Thymus (tissue), 11 donors: Measurements from ENCODE around the gene FBXL4. TPM values are rescaled to one million over a fixed set of nuclear protein-coding genes. Genes with fewer than 3 reads are reported as not detected.

Experiments
- DNase-seq, 9 donors: peaks; one replicate each; pipeline ENCODE4 v3.0.0-alpha.2; 2013; ENCODE audit warnings: low spot score in 9 of 9, low read depth in 6 of 9, missing footprints in 1 of 9
- H3K27ac ChIP-seq, 2 donors: one replicate each; pipeline ENCODE4 v1.5.1; 2013; ENCODE audit warnings: control low read depth in 1 of 2, low read depth in 1 of 2, low read length in 1 of 2, mild to moderate bottlenecking in 1 of 2, moderate library complexity in 1 of 2
- H3K27me3 ChIP-seq, 2 donors: one replicate each; pipeline ENCODE4 v1.5.1; 2013; ENCODE audit warnings: low read length in 1 of 2; ENCODE audit not compliant: control insufficient read depth in 2 of 2, insufficient read depth in 1 of 2
- H3K36me3 ChIP-seq, 2 donors: one replicate each; pipeline ENCODE4 v1.5.1; 2013; ENCODE audit warnings: low read length in 1 of 2, mild to moderate bottlenecking in 1 of 2, moderate library complexity in 1 of 2; ENCODE audit not compliant: control insufficient read depth in 2 of 2, insufficient read depth in 2 of 2
- H3K4me1 ChIP-seq, 2 donors: one replicate each; pipeline ENCODE4 v1.5.1; 2013; ENCODE audit warnings: low read length in 2 of 2; ENCODE audit not compliant: control insufficient read depth in 2 of 2, insufficient read depth in 2 of 2
- H3K4me3 ChIP-seq, 2 donors: one replicate each; pipeline ENCODE4 v1.5.1; 2013; ENCODE audit warnings: low read length in 2 of 2, control low read depth in 1 of 2, mild to moderate bottlenecking in 1 of 2
- H3K9me3 ChIP-seq, 2 donors: one replicate each; pipeline ENCODE4 v1.5.1; 2013; ENCODE audit warnings: low read length in 1 of 2, mild to moderate bottlenecking in 1 of 2; ENCODE audit not compliant: control insufficient read depth in 2 of 2, insufficient read depth in 1 of 2
- WGBS: extraction: QIAGEN DNeasy Blood & Tissue Kit; methylation state at CpG from one replicate; pipeline ENCODE4 v1.1.7; 2013; 5-methylcytosine and 5-hydroxymethylcytosine counted together
- polyA plus RNA-seq: library from polyadenylated mRNA; stranded (reverse); fragments of 200-250 nt; gene quantifications from one replicate; pipeline ENCODE4 v1.2.3, GENCODE V29; 2013
- total RNA-seq: library from RNA; stranded (reverse); fragments of 120-200 nt; gene quantifications from one replicate; pipeline ENCODE4 v1.2.4, GENCODE V29; 2013
- donor health status: healthy.

FBXL4 gene
- total and polyA plus RNA-seq, 2 donors = 10.7 to 13.5 TPM

GRCh38 chr6:98846021-98846380 is 101.7 kb downstream of the FBXL4 start:
- DNase-seq = no peak
- peaks cover 72 to 96% of the 10 kb centered on the region in 2 donors for H3K27me3 ChIP-seq
- no peak overlapping the region for H3K4me3 ChIP-seq
- H3K9me3 ChIP-seq = peaks cover 1 to 11% of the 10 kb centered on the region in 2 donors
- no peaks in the 10 kb centered on the region for H3K36me3 ChIP-seq
- H3K4me1 ChIP-seq = peaks cover 3 to 11% of the 10 kb centered on the region in 2 donors
- 58% methylated on average over 3 of the region's 3 CpGs for WGBS
- no peak overlapping the region for H3K27ac ChIP-seq

GRCh38 chr6:98845211-98846020 is 102.3 kb downstream of the FBXL4 start:
- Histone ChIP-seq H3K27ac (no peak overlapping the region), H3K27me3 (peaks cover 75 to 100% of the 10 kb centered on the region in 2 donors), H3K4me3 (peak overlapping the region in 1 of 2 donors; percentile 14), H3K36me3 (no peaks in the 10 kb centered on the region), H3K4me1 (peaks cover 3 to 11% of the 10 kb centered on the region in 2 donors), H3K9me3 (peaks cover 1 to 11% of the 10 kb centered on the region in 2 donors)
- DNase-seq = peak in 6 of 9 donors; percentile 48 to 76 (median 64)
- 3% methylated on average over 50 of the region's 50 CpGs for WGBS

GRCh38 chr6:98844244-98845210 is 103.2 kb downstream of the FBXL4 start:
- Histone ChIP-seq H3K27ac (no peak overlapping the region), H3K27me3 (peaks cover 81 to 100% of the 10 kb centered on the region in 2 donors), H3K36me3 (no peaks in the 10 kb centered on the region), H3K4me1 (peaks cover 3 to 11% of the 10 kb centered on the region in 2 donors), H3K9me3 (peaks cover 1 to 11% of the 10 kb centered on the region in 2 donors), H3K4me3 (peak overlapping the region in 1 of 2 donors; percentile 14)
- no peak for DNase-seq
- 9% methylated on average over 51 of the region's 51 CpGs for WGBS

- peaks cover 3 to 11% of the 10 kb centered on the region in 2 donors for H3K4me1 ChIP-seq
- H3K9me3 ChIP-seq = peaks cover 1 to 11% of the 10 kb centered on the region in 2 donors
- DNase-seq = no peak
- no peak overlapping the region for H3K27ac ChIP-seq
- no peak overlapping the region for H3K4me3 ChIP-seq
- no peaks in the 10 kb centered on the region for H3K36me3 ChIP-seq
- peaks cover 78 to 100% of the 10 kb centered on the region in 2 donors for H3K27me3 ChIP-seq
- WGBS = 8% methylated on average over 53 of the region's 53 CpGs
Measured at GRCh38 chr6:98843271-98844243, 104.2 kb downstream of the FBXL4 start.

- peaks cover 72 to 100% of the 10 kb centered on the region in 2 donors for H3K27me3 ChIP-seq
- no peaks in the 10 kb centered on the region for H3K36me3 ChIP-seq
- peaks cover 3 to 6% of the 10 kb centered on the region in 2 donors for H3K4me1 ChIP-seq
- WGBS = 7% methylated on average over 44 of the region's 44 CpGs
- no peak overlapping the region for H3K27ac ChIP-seq
- DNase-seq = no peak
- H3K9me3 ChIP-seq = peaks cover 1 to 7% of the 10 kb centered on the region in 2 donors
- no peak overlapping the region for H3K4me3 ChIP-seq
Measured at GRCh38 chr6:98842342-98843180, 105.2 kb downstream of the FBXL4 start.

- Histone ChIP-seq H3K27me3 (peaks cover 71 to 100% of the 10 kb centered on the region in 2 donors), H3K27ac (no peak overlapping the region), H3K4me3 (no peak overlapping the region)
Measured at GRCh38 chr6:98841621-98842341, 106.0 kb downstream of the FBXL4 start.

GRCh38 chr6:98840996-98841513 is 106.7 kb downstream of the FBXL4 start:
- no peak for DNase-seq
- Histone ChIP-seq H3K4me1 (peaks cover 3 to 6% of the 10 kb centered on the region in 2 donors), H3K27me3 (peaks cover 71 to 100% of the 10 kb centered on the region in 2 donors), H3K27ac (no peak overlapping the region), H3K4me3 (no peak overlapping the region), H3K9me3 (peaks cover 1 to 7% of the 10 kb centered on the region in 2 donors), H3K36me3 (no peaks in the 10 kb centered on the region)

More at GRCh38 chr6:98841621-98842341, 106.0 kb downstream of the FBXL4 start:
- peaks cover 3 to 6% of the 10 kb centered on the region in 2 donors for H3K4me1 ChIP-seq
- peaks cover 1 to 7% of the 10 kb centered on the region in 2 donors for H3K9me3 ChIP-seq
- H3K36me3 ChIP-seq = no peaks in the 10 kb centered on the region
- 13% methylated on average over 9 of the region's 9 CpGs for WGBS
- DNase-seq = no peak
